PFSK-1 (cell line): Measurements from ENCODE around the gene GABRR2. TPM values are rescaled to one million over a fixed set of nuclear protein-coding genes. Genes with fewer than 3 reads are reported as not detected.

Experiments
- FOXP2 ChIP-seq: optimal IDR thresholded peaks from 2 replicates; pipeline ENCODE3; 2011; ENCODE audit warnings: borderline replicate concordance, control low read depth, inconsistent platforms; ENCODE audit not compliant: insufficient read depth; ENCODE audit errors: extremely low read length, extremely low read depth
- POLR2AphosphoS5 ChIP-seq: IDR thresholded peaks from 2 replicates; pipeline ENCODE4 v1.6.1; 2012; ENCODE audit warnings: low read depth, mild to moderate bottlenecking, control low read depth, low read length, moderate library complexity
- REST ChIP-seq, 2 experiments: IDR thresholded peaks; 2 replicates each; pipeline versions ENCODE4 v1.6.1 to v1.8.0; 2011 to 2012; ENCODE audit warnings: low read depth in 2 of 2, low read length in 2 of 2, control low read depth in 1 of 2, inconsistent platforms in 1 of 2, mild to moderate bottlenecking in 1 of 2, moderate library complexity in 1 of 2; ENCODE audit not compliant: insufficient read depth in 1 of 2
- SIN3A ChIP-seq: IDR thresholded peaks from 2 replicates; pipeline ENCODE4 v1.6.1; 2012; ENCODE audit warnings: mild to moderate bottlenecking, low read length, moderate library complexity, borderline replicate concordance; ENCODE audit not compliant: insufficient read depth
- TAF1 ChIP-seq: IDR thresholded peaks from 2 replicates; pipeline ENCODE4 v1.6.1; 2012; ENCODE audit warnings: low read length, control low read depth, borderline replicate concordance; ENCODE audit not compliant: insufficient read depth
- polyA plus RNA-seq: library from polyadenylated mRNA; unstranded; fragments of >200 nt; gene quantifications from one replicate; pipeline ENCODE4 v1.2.1, GENCODE V29; 2012; ENCODE audit warnings: low read depth, missing spikeins; ENCODE audit not compliant: insufficient read length

GABRR2 gene
- 0.63 TPM for polyA plus RNA-seq

- TF ChIP-seq SIN3A (no peak), FOXP2 (no peak), REST (IDR thresholded peaks at IDR 0.05; ENCODE audit: insufficient read depth in 1 of 2, low read depth in 2 of 2, low read length in 2 of 2) (no peak), TAF1 (no peak), POLR2AphosphoS5 (no peak)
Measured at GRCh38 chr6:89315249-89315885, at the start of gene GABRR2. TSS of gene GABRR2 (minus strand) at chr6:89315299. CDS start at chr6:89315165, 134 bp downstream.

GRCh38 chr6:89364586-89364985 is 49.5 kb upstream of the GABRR2 start:
- no peak for TF ChIP-seq TAF1
- no peak for TF ChIP-seq POLR2AphosphoS5
- no peak for TF ChIP-seq REST (IDR thresholded peaks at IDR 0.05; ENCODE audit: insufficient read depth in 1 of 2, low read depth in 2 of 2, low read length in 2 of 2)
- no peak for TF ChIP-seq FOXP2
- TF ChIP-seq SIN3A = no peak

GRCh38 chr6:89361171-89361570 is 46.1 kb upstream of the GABRR2 start:
- TF ChIP-seq POLR2AphosphoS5 = no peak
- no peak for TF ChIP-seq REST (IDR thresholded peaks at IDR 0.05; ENCODE audit: insufficient read depth in 1 of 2, low read depth in 2 of 2, low read length in 2 of 2)
- TF ChIP-seq TAF1 = no peak
- no peak for TF ChIP-seq FOXP2
- TF ChIP-seq SIN3A = no peak

GRCh38 chr6:89360415-89360999 is 45.4 kb upstream of the GABRR2 start:
- TF ChIP-seq SIN3A (no peak), FOXP2 (no peak), REST (IDR thresholded peaks at IDR 0.05; ENCODE audit: insufficient read depth in 1 of 2, low read depth in 2 of 2, low read length in 2 of 2) (no peak), TAF1 (no peak), POLR2AphosphoS5 (no peak)

- no peak for TF ChIP-seq SIN3A
- TF ChIP-seq FOXP2 = no peak
Measured at GRCh38 chr6:89359561-89359960, 44.5 kb upstream of the GABRR2 start.
